ENCODE measurements around the gene AGAP3.

DNA sequence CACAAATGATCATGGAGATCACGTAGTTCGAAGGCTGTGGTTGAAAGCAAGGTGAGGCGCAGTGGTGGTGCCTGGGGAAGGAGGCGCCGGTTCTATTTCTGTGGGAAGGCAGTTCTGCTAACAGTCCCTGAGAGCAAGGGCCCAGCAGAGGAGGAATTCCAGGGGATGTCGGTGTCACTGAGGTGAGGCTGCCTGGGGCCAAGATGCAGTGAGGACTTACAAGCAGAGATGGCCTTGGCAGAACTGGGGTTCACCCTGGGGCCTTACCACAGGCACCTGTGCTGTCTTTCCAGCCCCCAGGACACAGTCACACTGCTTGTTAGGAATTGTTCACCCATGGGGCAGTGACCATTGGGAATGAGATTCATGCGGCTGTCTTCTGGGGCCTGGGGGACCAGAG lies 54.6 kb downstream of the AGAP3 start:
- TF ChIP-seq, protein P1, sequence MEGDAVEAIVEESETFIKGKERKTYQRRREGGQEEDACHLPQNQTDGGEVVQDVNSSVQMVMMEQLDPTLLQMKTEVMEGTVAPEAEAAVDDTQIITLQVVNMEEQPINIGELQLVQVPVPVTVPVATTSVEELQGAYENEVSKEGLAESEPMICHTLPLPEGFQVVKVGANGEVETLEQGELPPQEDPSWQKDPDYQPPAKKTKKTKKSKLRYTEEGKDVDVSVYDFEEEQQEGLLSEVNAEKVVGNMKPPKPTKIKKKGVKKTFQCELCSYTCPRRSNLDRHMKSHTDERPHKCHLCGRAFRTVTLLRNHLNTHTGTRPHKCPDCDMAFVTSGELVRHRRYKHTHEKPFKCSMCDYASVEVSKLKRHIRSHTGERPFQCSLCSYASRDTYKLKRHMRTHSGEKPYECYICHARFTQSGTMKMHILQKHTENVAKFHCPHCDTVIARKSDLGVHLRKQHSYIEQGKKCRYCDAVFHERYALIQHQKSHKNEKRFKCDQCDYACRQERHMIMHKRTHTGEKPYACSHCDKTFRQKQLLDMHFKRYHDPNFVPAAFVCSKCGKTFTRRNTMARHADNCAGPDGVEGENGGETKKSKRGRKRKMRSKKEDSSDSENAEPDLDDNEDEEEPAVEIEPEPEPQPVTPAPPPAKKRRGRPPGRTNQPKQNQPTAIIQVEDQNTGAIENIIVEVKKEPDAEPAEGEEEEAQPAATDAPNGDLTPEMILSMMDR (IDR thresholded peaks at IDR 0.05): no peak
- TF ChIP-seq POLR2A (IDR thresholded peaks at IDR 0.05): no peak
